CD4-positive, alpha-beta T cell treated with Interleukin-1 beta for 1 hour (primary cell): ENCODE data around the gene CIBAR2.

Source experiments
- DNase-seq, 2 donors: peaks; one replicate each; pipeline ENCODE4 v3.0.0-alpha.2; 2020 to 2022

CIBAR2 gene

GRCh38 chr16:85101956-85102630 is 10.2 kb downstream of the CIBAR2 start:
- DNase-seq, result no peak

- DNase-seq, result no peak
Observed at GRCh38 chr16:85100265-85100664, 12.0 kb downstream of the CIBAR2 start.

GRCh38 chr16:85098565-85098964 is 13.7 kb downstream of the CIBAR2 start:
- no peak for DNase-seq

GRCh38 chr16:85096921-85097320 is 15.4 kb downstream of the CIBAR2 start:
- DNase-seq, result no peak

GRCh38 chr16:85094812-85095211 is 17.5 kb downstream of the CIBAR2 start:
- no peak for DNase-seq

- DNase-seq, result no peak
Observed at GRCh38 chr16:85094176-85094805, 18.0 kb downstream of the CIBAR2 start.

- DNase-seq, result no peak
Observed at GRCh38 chr16:85093705-85094104, 18.6 kb downstream of the CIBAR2 start.

- DNase-seq, result no peak
Observed at GRCh38 chr16:85092851-85093250, 19.4 kb downstream of the CIBAR2 start.

- DNase-seq, result no peak
Observed at GRCh38 chr16:85092309-85092708, 20.0 kb downstream of the CIBAR2 start.

GRCh38 chr16:85091522-85091910 is 20.8 kb downstream of the CIBAR2 start:
- no peak for DNase-seq

GRCh38 chr16:85090873-85091521 is 21.3 kb downstream of the CIBAR2 start:
- DNase-seq, result no peak

GRCh38 chr16:85090181-85090580 is 22.1 kb downstream of the CIBAR2 start:
- DNase-seq, result no peak

GRCh38 chr16:85089525-85089924 is 22.7 kb downstream of the CIBAR2 start:
- DNase-seq, result no peak

GRCh38 chr16:85088570-85089199 is 23.6 kb downstream of the CIBAR2 start:
- DNase-seq, result no peak

GRCh38 chr16:85087899-85088569 is 24.2 kb downstream of the CIBAR2 start:
- no peak for DNase-seq

- DNase-seq, result peak; percentile 79 to 80
Observed at GRCh38 chr16:85086347-85087291, 25.7 kb downstream of the CIBAR2 start.

- no peak for DNase-seq
Observed at GRCh38 chr16:85085721-85086120, 26.6 kb downstream of the CIBAR2 start.

GRCh38 chr16:85084841-85085510 is 27.3 kb downstream of the CIBAR2 start:
- DNase-seq, result no peak

GRCh38 chr16:85083051-85083639 is 29.1 kb downstream of the CIBAR2 start:
- no peak for DNase-seq

- no peak for DNase-seq
Observed at GRCh38 chr16:85082173-85083050, 29.9 kb downstream of the CIBAR2 start.
